Skeletal muscle cell (primary cell): ENCODE data around the gene LGALS12.
A peak's percentile ranks its signal among the peaks of the same experiment; 100 is the strongest.

Source experiments
- DNase-seq: peaks from one replicate; pipeline ENCODE4 v3.0.0-alpha.2; 2010; ENCODE audit warnings: low read depth
- H3K4me3 ChIP-seq: 2 replicates; pipeline ENCODE4 v1.5.1; 2011; ENCODE audit warnings: low read depth, mild to moderate bottlenecking, control low read depth, low read length, moderate library complexity

LGALS12 gene

DNA sequence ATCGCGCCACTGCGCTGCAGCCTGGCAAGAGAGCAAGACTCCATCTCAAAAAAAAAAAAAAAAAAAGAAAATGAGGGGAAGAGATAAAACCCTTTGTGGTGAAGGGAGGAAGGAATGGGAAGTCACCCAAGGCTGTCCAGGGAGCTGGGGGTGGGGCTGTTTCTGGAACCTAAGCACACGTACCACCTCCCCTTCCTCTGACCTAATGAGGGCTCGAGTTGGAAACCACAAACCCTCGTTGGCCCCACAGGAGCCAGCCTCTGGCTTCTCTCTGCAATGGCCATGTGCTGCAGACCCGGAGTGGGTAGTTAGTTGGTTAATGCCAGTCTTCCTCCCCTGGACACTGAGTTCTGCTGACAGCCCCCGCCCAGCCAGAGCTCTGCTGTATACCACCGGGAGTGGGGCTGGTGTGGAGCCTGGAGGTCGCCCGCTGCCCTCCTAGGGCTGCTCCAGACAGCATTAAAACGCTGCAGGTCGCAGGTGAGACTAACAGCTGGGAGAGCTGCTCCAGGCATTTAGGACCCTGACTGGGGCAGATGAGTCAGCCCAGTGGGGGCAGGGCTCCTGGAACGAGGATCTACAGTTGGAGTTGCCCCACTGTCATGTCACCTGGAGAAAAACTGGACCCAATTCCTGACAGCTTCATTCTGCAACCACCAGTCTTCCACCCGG, at the start of gene LGALS12:
TSS of gene LGALS12 (plus strand) at position 228 of the 672 bp plus-strand sequence. CDS start at position 603, 375 bp downstream.
- DNase-seq = no peak
- H3K4me3 ChIP-seq = no peak within 1 kb of the TSS

- H3K4me3 ChIP-seq = no peak overlapping the region
- DNase-seq = no peak
Observed at GRCh38 chr11:63459586-63459985, 46.3 kb upstream of the LGALS12 start.

GRCh38 chr11:63462137-63462536, 43.7 kb upstream of the LGALS12 start:
- H3K4me3 ChIP-seq = no peak overlapping the region
- no peak for DNase-seq

- DNase-seq = no peak
- no peak overlapping the region for H3K4me3 ChIP-seq
Observed at GRCh38 chr11:63470311-63470710, 35.6 kb upstream of the LGALS12 start.

GRCh38 chr11:63472372-63472771, 33.5 kb upstream of the LGALS12 start:
- DNase-seq = no peak
- no peak overlapping the region for H3K4me3 ChIP-seq

- DNase-seq = no peak
- H3K4me3 ChIP-seq = no peak overlapping the region
Observed at GRCh38 chr11:63476618-63477017, 29.3 kb upstream of the LGALS12 start.

DNA sequence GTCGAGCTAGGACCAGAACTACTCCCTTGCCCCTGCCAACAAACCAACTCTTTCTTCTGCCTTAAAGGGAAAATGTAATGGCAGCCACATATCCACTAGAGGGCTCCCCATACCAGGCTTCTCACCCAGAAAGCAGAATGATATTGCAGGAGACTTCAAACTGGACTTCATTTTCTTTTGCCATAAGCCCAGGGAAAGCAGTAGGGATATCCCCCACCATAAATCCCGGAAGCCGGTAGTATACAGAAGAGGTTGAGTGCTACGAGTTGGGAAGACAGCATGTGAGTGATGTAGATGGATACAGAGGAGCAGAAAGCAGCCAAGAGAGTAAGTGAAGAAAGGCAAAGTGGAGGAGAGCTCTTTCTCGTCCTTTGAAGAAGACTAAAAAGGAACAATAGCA, 27.0 kb upstream of the LGALS12 start:
- peak; percentile 35 for DNase-seq

DNA sequence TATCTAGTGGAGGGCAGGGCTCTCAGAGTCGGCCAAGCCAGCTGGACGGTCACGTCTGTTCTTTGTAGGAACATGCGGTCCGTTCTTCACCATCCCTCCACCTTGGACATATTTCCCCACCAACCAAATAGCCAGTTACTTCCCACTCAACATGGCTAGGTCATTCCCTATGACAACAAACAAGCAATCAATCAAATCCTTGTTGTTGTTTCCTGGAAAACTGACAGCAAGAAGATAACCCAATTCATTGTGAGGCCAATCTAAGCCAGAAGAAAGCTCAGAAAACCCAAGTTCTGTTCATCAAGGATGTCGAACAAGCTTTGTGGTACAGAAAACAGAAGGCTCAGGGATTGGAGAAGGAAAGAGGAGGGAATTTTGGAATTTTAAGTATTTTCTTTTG, 25.8 kb upstream of the LGALS12 start:
- H3K4me3 ChIP-seq = no peak overlapping the region
- no peak for DNase-seq

More for the DNA sequence above, 27.0 kb upstream of the LGALS12 start:
- H3K4me3 ChIP-seq = no peak overlapping the region

GRCh38 chr11:63485777-63486176, 20.1 kb upstream of the LGALS12 start:
- no peak for DNase-seq
- H3K4me3 ChIP-seq = no peak overlapping the region

DNA sequence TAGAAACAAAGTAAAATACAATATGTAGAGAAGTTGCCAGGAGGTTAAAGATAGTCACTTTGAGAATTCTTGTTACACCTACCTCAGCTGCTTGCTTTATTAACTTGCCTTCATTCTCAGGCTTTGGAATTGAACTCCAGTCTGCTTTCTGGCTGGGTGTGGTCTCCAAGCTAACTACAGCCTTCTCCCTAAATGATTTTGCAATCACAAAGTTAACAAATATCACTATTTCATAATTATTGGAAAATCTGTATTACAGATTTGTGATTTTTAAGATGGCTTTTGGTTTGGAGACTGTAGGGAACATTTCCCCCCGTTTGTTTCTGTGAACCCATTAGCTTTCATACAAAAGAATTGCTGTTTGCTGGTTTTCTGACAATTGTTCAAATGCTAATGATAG, 17.1 kb upstream of the LGALS12 start:
- no peak for DNase-seq
- no peak overlapping the region for H3K4me3 ChIP-seq

DNA sequence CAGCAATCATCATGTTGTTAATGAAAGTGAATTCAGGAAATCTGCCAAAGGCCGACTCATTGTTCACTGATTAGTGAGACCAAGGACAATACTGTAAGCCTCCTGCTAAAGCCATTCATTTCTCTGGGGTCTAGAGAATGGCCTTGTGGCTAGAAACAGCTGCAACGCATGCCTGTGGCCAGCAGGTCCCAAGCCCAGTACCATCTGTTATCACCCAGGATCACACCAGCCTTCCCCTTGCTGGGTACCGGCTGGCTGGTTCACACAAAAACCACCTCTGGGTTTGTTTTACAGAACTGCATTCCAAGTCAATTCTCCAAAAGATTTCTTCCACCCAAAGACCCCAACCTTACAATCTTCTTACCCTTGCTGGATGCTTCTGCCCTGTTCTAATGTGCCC, 16.0 kb upstream of the LGALS12 start:
- no peak overlapping the region for H3K4me3 ChIP-seq
- DNase-seq = peak; percentile 18

GRCh38 chr11:63490551-63491239, 15.2 kb upstream of the LGALS12 start, which contains the start of gene PLAAT5:
PLAAT5 (minus strand) TSS chr11:63491167; CDS start chr11:63491034, 133 bp downstream.
- H3K4me3 ChIP-seq = peak within 1 kb of the TSS; percentile 34
- no peak for DNase-seq

GRCh38 chr11:63491240-63491587, 14.7 kb upstream of the LGALS12 start:
- peak overlapping the region; percentile 34 for H3K4me3 ChIP-seq
- DNase-seq = no peak

GRCh38 chr11:63491636-63492372, 14.1 kb upstream of the LGALS12 start:
- no peak for DNase-seq
- H3K4me3 ChIP-seq = no peak overlapping the region

DNA sequence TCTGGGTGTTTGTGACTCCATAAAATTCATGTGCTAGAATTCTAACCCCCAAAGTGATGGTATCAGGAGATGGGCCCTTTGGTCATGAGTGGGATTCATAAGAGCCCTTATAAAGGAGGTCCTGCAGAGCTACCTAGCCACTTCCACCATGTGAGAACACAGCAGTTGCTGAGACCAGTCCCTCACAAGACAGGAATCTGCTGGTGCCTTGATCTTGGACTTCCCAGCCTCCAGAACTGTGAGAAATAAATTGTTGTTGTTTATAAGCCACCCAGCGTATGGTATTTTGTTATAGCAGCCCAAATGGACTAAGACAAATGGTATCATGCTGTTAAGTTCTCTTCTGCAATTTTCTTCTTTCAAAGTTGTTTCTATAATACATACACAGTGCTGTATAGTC, 13.4 kb upstream of the LGALS12 start:
- no peak overlapping the region for H3K4me3 ChIP-seq
- DNase-seq = no peak

GRCh38 chr11:63493127-63493526, 12.8 kb upstream of the LGALS12 start:
- H3K4me3 ChIP-seq = no peak overlapping the region
- DNase-seq = no peak

DNA sequence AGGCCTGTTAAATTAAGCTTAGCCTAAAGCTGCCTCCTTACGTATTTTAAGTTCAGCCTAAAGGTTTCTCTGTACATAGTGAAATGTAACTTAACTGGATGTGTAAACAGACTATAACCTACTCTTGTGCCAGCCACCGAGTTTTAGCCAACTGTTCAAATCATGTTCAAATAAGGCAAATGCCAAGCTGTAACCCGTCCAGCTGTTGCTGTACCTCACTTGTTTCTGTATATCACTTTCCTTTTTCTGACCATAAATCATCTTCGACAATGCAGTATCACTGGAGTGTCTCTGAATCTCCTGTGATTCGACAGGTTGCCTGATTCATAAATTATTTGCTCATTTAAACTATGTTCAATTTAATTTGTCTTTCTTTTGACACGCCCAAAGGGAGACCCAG, 10.9 kb upstream of the LGALS12 start:
- H3K4me3 ChIP-seq = no peak overlapping the region

DNA sequence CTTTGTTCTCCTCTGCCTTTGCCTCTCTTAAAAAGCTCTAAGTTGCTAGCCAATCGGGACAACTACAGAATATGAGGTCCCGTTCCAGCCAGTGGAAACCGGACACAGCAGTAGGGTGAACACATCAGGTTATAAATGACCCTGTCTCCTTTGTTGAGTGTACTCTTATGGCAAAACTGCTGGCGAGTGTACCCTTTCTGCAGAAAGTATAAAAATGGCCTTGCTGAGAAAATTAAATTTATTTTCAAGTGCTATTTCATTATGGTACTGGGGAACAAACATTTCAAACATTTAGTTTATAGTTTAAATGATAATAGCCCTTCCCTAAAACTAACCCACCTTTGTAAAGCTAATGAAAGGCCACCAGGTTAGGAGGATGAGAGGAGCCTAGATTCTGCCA, 6.0 kb upstream of the LGALS12 start:
- no peak overlapping the region for H3K4me3 ChIP-seq
- no peak for DNase-seq

More for the DNA sequence above, 10.9 kb upstream of the LGALS12 start:
- no peak for DNase-seq

GRCh38 chr11:63501236-63501635, 4.6 kb upstream of the LGALS12 start:
- H3K4me3 ChIP-seq = no peak overlapping the region
- DNase-seq = no peak

GRCh38 chr11:63502252-63502820, 3.5 kb upstream of the LGALS12 start:
- H3K4me3 ChIP-seq = no peak overlapping the region
- DNase-seq = no peak
